ENCODE data around the gene AKAP13.

DNA sequence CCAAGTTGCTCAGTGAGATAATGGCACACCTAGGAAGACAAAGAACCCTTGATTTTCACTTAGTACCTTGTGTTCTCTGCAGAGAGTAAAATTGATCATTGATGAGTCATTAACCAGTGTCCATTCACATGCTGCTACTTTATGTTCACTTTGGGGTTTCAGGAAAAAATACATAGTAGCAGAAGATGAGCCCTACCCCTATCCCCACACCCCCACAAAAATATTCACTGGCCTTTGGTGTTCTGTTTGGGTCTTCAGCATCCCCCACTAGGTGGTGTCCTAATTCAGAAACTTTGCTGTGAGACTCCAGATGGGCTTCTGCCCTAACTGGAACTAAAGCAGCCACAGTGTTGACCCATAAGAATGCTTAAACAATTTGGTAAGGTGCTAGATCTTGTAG is 235.5 kb downstream of the AKAP13 start:
- TF ChIP-seq CTCF (IDR thresholded peaks at IDR 0.05) (peak; percentile 56), EZH2 (IDR thresholded peaks at IDR 0.05; ENCODE audit: borderline replicate concordance, insufficient read depth, low read depth, low read length, poor library complexity, severe bottlenecking) (no peak)

All from B cell (primary cell).